Endothelial cell of umbilical vein (primary cell): ENCODE data around the gene IFRD2.

Experiments used
- CTCF ChIP-seq, 2 donors: IDR thresholded peaks; 1 replicate in 1 of 2; 2 replicates in 1 of 2; pipeline ENCODE4 v1.5.1; 2011; ENCODE audit warnings: low read length in 2 of 2, mild to moderate bottlenecking in 2 of 2, moderate library complexity in 2 of 2, control low read depth in 1 of 2, inconsistent platforms in 1 of 2, low read depth in 1 of 2; ENCODE audit not compliant: insufficient read depth in 1 of 2; ENCODE audit errors: extremely low read depth in 1 of 2
- TF ChIP-seq, protein P1 (sequence below): IDR thresholded peaks from 2 replicates; pipeline ENCODE4 v1.6.1; 2011; ENCODE audit not compliant: insufficient read depth, insufficient read length

GRCh38 chr3:50265571-50265970 lies 26.7 kb downstream of the IFRD2 start:
- TF ChIP-seq, protein P1, sequence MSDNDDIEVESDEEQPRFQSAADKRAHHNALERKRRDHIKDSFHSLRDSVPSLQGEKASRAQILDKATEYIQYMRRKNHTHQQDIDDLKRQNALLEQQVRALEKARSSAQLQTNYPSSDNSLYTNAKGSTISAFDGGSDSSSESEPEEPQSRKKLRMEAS: no peak
- no peak for TF ChIP-seq CTCF (IDR thresholded peaks at IDR 0.05; ENCODE audit: extremely low read depth in 1 of 2, insufficient read depth in 1 of 2, low read depth in 1 of 2, low read length in 2 of 2)
